Kidney epithelial cell (primary cell): Measurements from ENCODE around the gene TNFRSF18. TPM values are rescaled to one million over a fixed set of nuclear protein-coding genes. Genes with fewer than 3 reads are reported as not detected.

Experiments
- DNase-seq: peaks from one replicate; pipeline ENCODE4 v3.0.0-alpha.2; 2010; ENCODE audit warnings: low read depth
- H3K27me3 ChIP-seq: 2 replicates; pipeline ENCODE4 v1.6.0; 2011; ENCODE audit warnings: low read length; ENCODE audit not compliant: control insufficient read depth, insufficient read depth
- H3K36me3 ChIP-seq: 2 replicates; pipeline ENCODE4 v1.5.1; 2011; ENCODE audit warnings: low read length; ENCODE audit not compliant: control insufficient read depth, insufficient read depth
- H3K4me3 ChIP-seq: 2 replicates; pipeline ENCODE4 v1.5.1; 2011; ENCODE audit warnings: low read depth, mild to moderate bottlenecking, control low read depth, low read length
- total RNA-seq: library from RNA; depleted of rRNA; stranded (reverse); fragments of >200 nt; gene quantifications from 2 replicates; pipeline ENCODE4 v1.2.3, GENCODE V29; 2015
- TF ChIP-seq, protein P1 (sequence below): IDR thresholded peaks from 2 replicates; pipeline ENCODE4 v1.5.1; 2011; ENCODE audit warnings: mild to moderate bottlenecking, moderate library complexity, low read length, control low read depth, inconsistent platforms; ENCODE audit not compliant: insufficient read depth, poor library complexity, severe bottlenecking

TNFRSF18 gene
- total RNA-seq, 1 donor from 2014 or later: 0.67 TPM

- TF ChIP-seq, protein P1, sequence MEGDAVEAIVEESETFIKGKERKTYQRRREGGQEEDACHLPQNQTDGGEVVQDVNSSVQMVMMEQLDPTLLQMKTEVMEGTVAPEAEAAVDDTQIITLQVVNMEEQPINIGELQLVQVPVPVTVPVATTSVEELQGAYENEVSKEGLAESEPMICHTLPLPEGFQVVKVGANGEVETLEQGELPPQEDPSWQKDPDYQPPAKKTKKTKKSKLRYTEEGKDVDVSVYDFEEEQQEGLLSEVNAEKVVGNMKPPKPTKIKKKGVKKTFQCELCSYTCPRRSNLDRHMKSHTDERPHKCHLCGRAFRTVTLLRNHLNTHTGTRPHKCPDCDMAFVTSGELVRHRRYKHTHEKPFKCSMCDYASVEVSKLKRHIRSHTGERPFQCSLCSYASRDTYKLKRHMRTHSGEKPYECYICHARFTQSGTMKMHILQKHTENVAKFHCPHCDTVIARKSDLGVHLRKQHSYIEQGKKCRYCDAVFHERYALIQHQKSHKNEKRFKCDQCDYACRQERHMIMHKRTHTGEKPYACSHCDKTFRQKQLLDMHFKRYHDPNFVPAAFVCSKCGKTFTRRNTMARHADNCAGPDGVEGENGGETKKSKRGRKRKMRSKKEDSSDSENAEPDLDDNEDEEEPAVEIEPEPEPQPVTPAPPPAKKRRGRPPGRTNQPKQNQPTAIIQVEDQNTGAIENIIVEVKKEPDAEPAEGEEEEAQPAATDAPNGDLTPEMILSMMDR: no peak
- DNase-seq: no peak
- H3K27me3 ChIP-seq: no peaks in the 10 kb centered on the region
- H3K36me3 ChIP-seq: peaks cover 1% of the 10 kb centered on the region
- H3K4me3 ChIP-seq: peak overlapping the region; percentile 63
Measured at GRCh38 chr1:1166642-1167397, 39.6 kb downstream of the TNFRSF18 start.

DNA sequence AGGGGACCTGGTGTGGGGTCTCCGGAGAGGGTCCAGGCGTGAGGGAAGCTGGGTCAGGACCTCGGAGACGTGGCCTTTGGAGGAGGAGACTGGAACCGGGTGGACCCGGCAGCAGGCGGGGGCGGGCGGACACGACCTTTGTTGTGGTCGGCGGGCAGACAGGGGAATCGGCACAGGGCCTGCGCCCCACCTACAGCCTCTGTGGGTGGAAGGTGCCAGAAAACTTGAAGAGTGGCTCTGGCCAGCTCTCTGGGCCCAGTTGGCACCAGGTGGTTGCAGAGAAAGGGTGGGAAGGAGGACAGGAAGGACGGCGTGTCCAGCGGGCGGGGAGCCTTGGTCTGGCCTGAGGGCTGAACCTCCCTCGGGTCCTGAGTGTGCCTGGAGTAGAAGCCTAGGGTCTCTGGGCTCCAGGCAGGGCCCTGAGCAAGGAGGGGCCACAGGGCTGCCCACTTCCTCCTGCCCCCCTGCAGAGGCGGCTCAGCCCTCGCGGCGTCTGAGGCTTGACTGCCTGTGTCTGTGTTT lies 40.4 kb downstream of the TNFRSF18 start:
- H3K36me3 ChIP-seq: peaks cover 1% of the 10 kb centered on the region
- DNase-seq: no peak
- TF ChIP-seq, protein P1: no peak
- H3K27me3 ChIP-seq: no peaks in the 10 kb centered on the region
- peak overlapping the region; percentile 63 for H3K4me3 ChIP-seq

DNA sequence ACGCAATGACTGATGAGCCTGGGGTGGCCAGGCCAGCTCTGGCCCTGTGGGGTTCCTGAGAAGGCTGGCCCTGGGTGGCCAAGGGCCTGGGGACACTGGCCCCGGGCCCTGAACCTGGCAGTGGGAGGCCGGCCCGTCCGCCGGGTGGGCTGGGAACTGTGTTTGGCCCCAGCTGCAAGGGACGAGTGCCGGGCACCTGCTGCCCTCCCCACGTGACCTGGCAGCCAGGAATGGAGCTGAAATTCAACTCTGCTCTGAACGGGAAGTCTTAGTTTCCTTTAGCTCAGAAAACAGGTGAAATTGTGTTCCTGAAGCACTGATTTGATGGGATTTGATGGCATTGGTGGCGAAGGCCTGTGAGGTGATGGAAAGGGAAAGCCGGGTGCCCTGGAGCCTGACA lies 40.9 kb downstream of the TNFRSF18 start:
- TF ChIP-seq, protein P1: no peak
- Histone ChIP-seq H3K4me3 (peak overlapping the region; percentile 63), H3K36me3 (peaks cover 1% of the 10 kb centered on the region), H3K27me3 (no peaks in the 10 kb centered on the region)
- DNase-seq: no peak

DNA sequence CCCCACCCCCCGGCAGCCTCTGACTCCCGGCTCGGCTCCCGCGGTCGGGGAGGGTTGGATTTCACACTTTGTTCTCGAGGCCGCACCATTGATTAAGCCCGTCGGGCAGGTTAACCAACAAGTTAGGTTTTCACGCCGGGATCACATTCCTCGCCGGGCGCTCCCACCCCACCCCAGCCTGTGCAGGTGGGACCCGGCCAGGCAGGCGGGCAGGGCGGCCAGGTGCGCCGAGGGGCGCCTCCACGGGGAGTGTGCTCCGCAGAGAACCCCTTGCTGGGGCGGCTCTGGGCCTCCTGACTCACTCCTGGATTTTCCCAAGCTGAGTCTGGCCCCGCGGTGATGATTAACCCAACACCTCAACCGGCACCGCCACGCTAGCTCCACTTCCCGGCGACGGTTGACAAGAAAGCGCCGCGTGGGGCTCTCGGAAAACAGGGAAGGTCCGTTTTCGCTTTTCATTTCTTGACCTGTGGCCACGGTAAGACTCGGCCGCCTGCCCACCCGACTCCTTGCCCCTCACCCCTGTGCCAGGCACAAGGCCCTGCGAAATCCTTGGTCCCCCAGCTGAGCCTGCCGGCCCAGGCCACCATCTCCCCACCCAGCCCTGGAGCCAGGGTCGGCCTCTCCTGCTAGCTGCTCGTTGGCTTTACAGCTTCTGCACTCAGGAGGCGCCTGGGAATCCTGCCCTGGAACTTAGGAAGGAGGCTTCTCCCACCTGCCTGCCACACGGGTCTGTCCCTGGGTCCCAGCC lies 41.5 kb downstream of the TNFRSF18 start:
- peak overlapping the region; percentile 63 for H3K4me3 ChIP-seq

DNA sequence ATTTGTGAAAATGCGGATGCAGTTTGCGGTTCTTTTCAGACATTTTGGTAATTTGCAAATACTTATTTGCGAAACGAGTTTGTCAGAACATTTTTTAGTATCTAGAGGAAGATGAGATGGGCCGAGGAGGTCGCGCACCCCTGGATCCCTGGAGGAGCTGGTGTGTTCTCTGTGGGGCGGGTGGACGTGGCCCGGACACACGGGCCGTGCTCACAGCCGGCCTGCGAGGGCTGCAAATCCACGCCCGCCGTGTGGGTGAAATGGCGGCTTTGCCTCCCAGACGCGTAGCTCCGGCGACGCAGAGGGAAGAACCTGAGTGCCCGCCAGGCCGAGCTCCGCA lies 42.1 kb downstream of the TNFRSF18 start:
- no peaks in the 10 kb centered on the region for H3K27me3 ChIP-seq
- H3K36me3 ChIP-seq: no peaks in the 10 kb centered on the region
- TF ChIP-seq, protein P1: no peak
- peak overlapping the region; percentile 63 for H3K4me3 ChIP-seq
- DNase-seq: no peak

More for the DNA sequence above, 41.5 kb downstream of the TNFRSF18 start:
- DNase-seq: peak; percentile 68
- Histone ChIP-seq H3K36me3 (peaks cover 1% of the 10 kb centered on the region), H3K27me3 (no peaks in the 10 kb centered on the region)
- TF ChIP-seq, protein P1: no peak
